Activated naive CD4-positive, alpha-beta T cell treated with anti-CD3 and anti-CD28 coated beads, Interleukin-2, amount 50 U/mL, for 24 hours (primary cell): Measurements from ENCODE around the gene RBAK.
"Not testable (repeated sequence)": the region's sequence is repeated elsewhere in the genome, so short reads cannot be mapped to it uniquely, and the experiment has no call there.

Experiments used
- H3K27ac Mint-ChIP-seq: one replicate; pipeline ENCODE4 v1.8.0; 2021; ENCODE audit warnings: mild to moderate bottlenecking, mixed read lengths
- H3K27me3 Mint-ChIP-seq: one replicate; pipeline ENCODE4 v1.8.0; 2021; ENCODE audit warnings: mixed read lengths
- H3K36me3 Mint-ChIP-seq: one replicate; pipeline ENCODE4 v1.8.0; 2021; ENCODE audit warnings: mixed read lengths
- H3K4me1 Mint-ChIP-seq: one replicate; pipeline ENCODE4 v1.8.0; 2021; ENCODE audit warnings: mixed read lengths
- H3K4me3 Mint-ChIP-seq: one replicate; pipeline ENCODE4 v1.8.0; 2021; ENCODE audit warnings: mild to moderate bottlenecking, mixed read lengths
- H3K9me3 Mint-ChIP-seq: one replicate; pipeline ENCODE4 v1.8.0; 2021; ENCODE audit warnings: mixed read lengths

The RBAK gene

GRCh38 chr7:5045558-5046396, at the start of gene RBAK:
Gene RBAK, plus strand, starts transcription at chr7:5045860. Its CDS starts 2,217 bp downstream, at chr7:5048077.
- peaks cover 22% of the 10 kb centered on the region for H3K36me3 Mint-ChIP-seq
- peak within 1 kb of the TSS; percentile 93 for H3K27ac Mint-ChIP-seq
- H3K9me3 Mint-ChIP-seq, result peaks cover 3% of the 10 kb centered on the region
- peak within 1 kb of the TSS; percentile 96 for H3K4me3 Mint-ChIP-seq
- H3K27me3 Mint-ChIP-seq, result no peaks in the 10 kb centered on the region
- peaks cover 39% of the 10 kb centered on the region for H3K4me1 Mint-ChIP-seq

DNA sequence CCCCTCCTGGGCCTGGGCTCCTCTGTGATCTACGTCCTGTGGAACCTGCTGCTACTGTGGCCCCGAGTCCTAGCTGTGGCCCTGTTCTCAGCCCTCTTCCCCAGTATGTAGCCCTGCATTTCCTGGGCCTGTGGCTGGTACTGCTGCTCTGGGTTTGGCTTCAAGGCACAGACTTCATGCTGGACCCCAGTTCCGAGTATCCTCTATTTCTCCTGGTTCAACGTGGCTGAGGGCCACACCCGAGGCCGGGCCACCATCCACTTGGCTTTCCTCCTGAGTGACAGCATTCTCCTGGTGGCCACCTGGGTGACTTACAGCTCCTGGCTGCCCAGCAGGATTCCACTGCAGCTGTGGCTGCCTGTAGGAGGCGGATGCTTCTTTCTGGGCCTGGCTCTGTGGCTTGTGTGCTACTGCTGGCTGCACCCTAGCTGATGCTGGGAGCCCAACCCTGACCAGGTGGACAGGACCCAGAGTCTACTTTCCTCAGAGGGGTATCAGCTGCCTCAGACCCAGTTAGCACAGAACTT, 48.9 kb upstream of the RBAK start:
- H3K36me3 Mint-ChIP-seq, result peaks cover 17% of the 10 kb centered on the region
- peaks cover 16% of the 10 kb centered on the region for H3K4me1 Mint-ChIP-seq
- H3K9me3 Mint-ChIP-seq, result no peaks in the 10 kb centered on the region
- no peak overlapping the region for H3K4me3 Mint-ChIP-seq
- H3K27ac Mint-ChIP-seq, result no peak overlapping the region
- no peaks in the 10 kb centered on the region for H3K27me3 Mint-ChIP-seq

- Mint-ChIP-seq H3K27me3 (no peaks in the 10 kb centered on the region), H3K36me3 (peaks cover 19% of the 10 kb centered on the region), H3K27ac (peak overlapping the region; percentile 15), H3K4me3 (no peak overlapping the region), H3K4me1 (peaks cover 16% of the 10 kb centered on the region), H3K9me3 (no peaks in the 10 kb centered on the region)
These were observed 47.4 kb upstream of the RBAK start for GRCh38 chr7:4998244-4998643.

DNA sequence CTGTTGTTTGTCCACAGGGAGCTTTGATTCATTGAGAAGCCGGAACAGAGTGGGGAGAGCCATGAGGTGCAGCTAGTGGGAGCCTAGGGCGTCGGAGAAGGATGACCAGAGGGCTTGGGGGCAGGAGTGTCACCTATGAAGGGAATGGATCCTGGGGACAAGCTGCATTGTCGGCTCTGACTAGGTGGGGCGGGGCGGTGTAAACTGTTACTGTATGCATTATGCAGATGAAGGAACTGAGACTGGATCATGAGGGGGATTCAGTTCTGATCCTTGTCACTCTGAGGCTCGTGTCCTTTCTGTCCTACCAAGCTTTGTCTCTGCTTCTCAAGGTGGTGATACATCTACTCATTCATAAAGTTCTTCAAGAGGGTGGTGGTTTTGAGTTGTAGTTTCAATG, 46.8 kb upstream of the RBAK start:
- Mint-ChIP-seq H3K36me3 (peaks cover 21% of the 10 kb centered on the region), H3K27ac (peak overlapping the region; percentile 38), H3K4me3 (no peak overlapping the region), H3K9me3 (no peaks in the 10 kb centered on the region), H3K27me3 (no peaks in the 10 kb centered on the region), H3K4me1 (peaks cover 16% of the 10 kb centered on the region)

- peaks cover 16% of the 10 kb centered on the region for H3K4me1 Mint-ChIP-seq
- peaks cover 24% of the 10 kb centered on the region for H3K36me3 Mint-ChIP-seq
- H3K9me3 Mint-ChIP-seq, result no peaks in the 10 kb centered on the region
- H3K27me3 Mint-ChIP-seq, result no peaks in the 10 kb centered on the region
- H3K27ac Mint-ChIP-seq, result peak overlapping the region; percentile 38
- H3K4me3 Mint-ChIP-seq, result no peak overlapping the region
These were observed 46.2 kb upstream of the RBAK start for GRCh38 chr7:4999369-4999950.

- H3K4me1 Mint-ChIP-seq, result peaks cover 16% of the 10 kb centered on the region
- H3K4me3 Mint-ChIP-seq, result no peak overlapping the region
- no peaks in the 10 kb centered on the region for H3K27me3 Mint-ChIP-seq
- peak overlapping the region; percentile 76 for H3K27ac Mint-ChIP-seq
- no peaks in the 10 kb centered on the region for H3K9me3 Mint-ChIP-seq
- peaks cover 28% of the 10 kb centered on the region for H3K36me3 Mint-ChIP-seq
These were observed 44.7 kb upstream of the RBAK start for GRCh38 chr7:5001003-5001402.

- H3K36me3 Mint-ChIP-seq, result peaks cover 28% of the 10 kb centered on the region
- no peaks in the 10 kb centered on the region for H3K9me3 Mint-ChIP-seq
- no peak overlapping the region for H3K4me3 Mint-ChIP-seq
- no peak overlapping the region for H3K27ac Mint-ChIP-seq
- H3K4me1 Mint-ChIP-seq, result peaks cover 16% of the 10 kb centered on the region
- H3K27me3 Mint-ChIP-seq, result no peaks in the 10 kb centered on the region
These were observed 43.7 kb upstream of the RBAK start for GRCh38 chr7:5001911-5002310.

DNA sequence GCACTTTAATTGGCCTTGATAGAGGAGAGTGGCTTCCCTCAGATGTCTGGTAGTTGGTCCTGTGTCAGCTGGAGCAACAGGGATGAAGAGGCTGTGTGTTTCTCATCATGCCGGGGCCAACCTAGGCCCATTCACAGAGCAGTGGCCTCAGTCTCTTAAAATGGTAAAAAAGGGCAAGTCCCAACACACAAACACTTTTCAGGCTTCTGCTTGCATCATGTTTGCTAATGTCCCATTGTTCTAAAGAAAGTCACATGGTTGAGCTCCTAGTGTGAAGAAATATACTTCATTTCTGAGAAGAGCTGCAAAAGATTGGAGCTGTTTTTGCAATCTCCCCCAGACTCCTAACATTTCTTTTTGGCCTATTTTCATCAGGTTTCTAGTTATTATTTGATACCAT, 40.6 kb upstream of the RBAK start:
- no peaks in the 10 kb centered on the region for H3K4me1 Mint-ChIP-seq
- peaks cover 34% of the 10 kb centered on the region for H3K36me3 Mint-ChIP-seq
- H3K27ac Mint-ChIP-seq, result no peak overlapping the region
- H3K9me3 Mint-ChIP-seq, result peaks cover 5% of the 10 kb centered on the region
- H3K27me3 Mint-ChIP-seq, result no peaks in the 10 kb centered on the region
- no peak overlapping the region for H3K4me3 Mint-ChIP-seq

- no peaks in the 10 kb centered on the region for H3K27me3 Mint-ChIP-seq
- H3K27ac Mint-ChIP-seq, result no peak overlapping the region
- H3K36me3 Mint-ChIP-seq, result peaks cover 31% of the 10 kb centered on the region
- peaks cover 7% of the 10 kb centered on the region for H3K9me3 Mint-ChIP-seq
- no peak overlapping the region for H3K4me3 Mint-ChIP-seq
- H3K4me1 Mint-ChIP-seq, result no peaks in the 10 kb centered on the region
These were observed 32.7 kb upstream of the RBAK start for GRCh38 chr7:5012985-5013384.

- not testable (repeated sequence) for H3K27me3 Mint-ChIP-seq, H3K4me3 Mint-ChIP-seq, H3K4me1 Mint-ChIP-seq, H3K9me3 Mint-ChIP-seq, H3K27ac Mint-ChIP-seq
- H3K36me3 Mint-ChIP-seq, result peaks cover 26% of the 10 kb centered on the region
These were observed 29.7 kb upstream of the RBAK start for GRCh38 chr7:5015936-5016335.

- not testable (repeated sequence) for H3K4me3 Mint-ChIP-seq, H3K4me1 Mint-ChIP-seq, H3K27me3 Mint-ChIP-seq, H3K27ac Mint-ChIP-seq, H3K9me3 Mint-ChIP-seq
- H3K36me3 Mint-ChIP-seq, result peaks cover 23% of the 10 kb centered on the region
These were observed 28.0 kb upstream of the RBAK start for GRCh38 chr7:5017626-5018025.

GRCh38 chr7:5020098-5020497, 25.6 kb upstream of the RBAK start:
- Mint-ChIP-seq H3K27me3 (no peaks in the 10 kb centered on the region), H3K4me3 (no peak overlapping the region), H3K27ac (no peak overlapping the region), H3K4me1 (no peaks in the 10 kb centered on the region), H3K9me3 (peaks cover 1% of the 10 kb centered on the region), H3K36me3 (peaks cover 27% of the 10 kb centered on the region)

DNA sequence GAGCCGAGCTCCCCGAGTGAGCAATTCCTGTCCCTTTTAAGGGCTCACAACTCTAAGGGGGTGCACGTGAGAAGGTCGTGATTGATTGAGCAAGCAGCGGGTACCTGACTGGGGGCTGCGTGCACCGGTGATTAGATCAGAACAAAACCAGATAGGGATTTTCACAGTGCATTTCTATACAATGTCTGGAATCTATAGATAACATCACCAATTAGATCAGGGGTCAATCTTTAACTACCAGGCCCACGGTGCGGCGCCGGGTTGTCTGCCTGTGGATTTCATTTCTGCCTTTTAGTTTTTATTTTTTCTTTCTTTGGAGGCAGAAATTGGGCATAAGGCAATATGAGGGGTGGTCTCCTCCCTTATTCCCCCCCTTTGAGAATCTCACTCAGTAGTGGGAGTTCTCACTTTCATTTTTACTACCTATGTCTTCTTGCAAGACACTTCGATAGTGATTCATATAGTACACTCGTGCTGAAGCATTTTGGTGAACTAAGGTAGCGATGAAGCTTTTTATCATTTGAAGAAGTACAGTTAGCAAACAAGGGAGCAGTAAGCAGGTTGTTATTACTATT, 24.6 kb upstream of the RBAK start:
- H3K36me3 Mint-ChIP-seq, result peaks cover 34% of the 10 kb centered on the region
- H3K27ac Mint-ChIP-seq, H3K4me1 Mint-ChIP-seq, H3K4me3 Mint-ChIP-seq, H3K27me3 Mint-ChIP-seq, H3K9me3 Mint-ChIP-seq: not testable (repeated sequence)

DNA sequence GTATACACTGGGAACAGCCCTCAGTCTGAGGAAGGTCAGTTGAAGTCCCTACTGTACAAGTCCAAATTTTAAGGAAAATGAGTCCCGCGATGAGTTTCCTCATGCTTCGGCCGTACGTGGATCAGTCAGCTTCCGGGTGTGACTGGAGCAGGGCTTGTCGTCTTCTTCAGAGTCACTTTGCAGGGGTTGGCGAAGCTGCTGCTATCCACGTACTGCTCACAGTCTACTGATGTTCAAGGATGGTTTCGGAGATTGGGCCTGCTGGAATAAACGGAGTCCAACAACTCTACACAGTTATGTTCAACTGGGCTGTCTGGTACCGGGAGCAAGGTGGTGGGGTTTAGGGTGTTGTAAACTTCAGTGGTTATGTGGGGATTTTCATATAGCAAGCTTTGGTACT, 22.0 kb upstream of the RBAK start:
- peaks cover 46% of the 10 kb centered on the region for H3K36me3 Mint-ChIP-seq
- not testable (repeated sequence) for H3K27ac Mint-ChIP-seq, H3K4me1 Mint-ChIP-seq, H3K27me3 Mint-ChIP-seq, H3K4me3 Mint-ChIP-seq
- peaks cover 17% of the 10 kb centered on the region for H3K9me3 Mint-ChIP-seq

- Mint-ChIP-seq H3K9me3 (peaks cover 17% of the 10 kb centered on the region), H3K36me3 (peaks cover 35% of the 10 kb centered on the region)
- H3K4me3 Mint-ChIP-seq, H3K27ac Mint-ChIP-seq, H3K27me3 Mint-ChIP-seq, H3K4me1 Mint-ChIP-seq: not testable (repeated sequence)
These were observed 17.8 kb upstream of the RBAK start for GRCh38 chr7:5027796-5028410.

- H3K4me3 Mint-ChIP-seq, H3K4me1 Mint-ChIP-seq, H3K27ac Mint-ChIP-seq, H3K27me3 Mint-ChIP-seq, H3K9me3 Mint-ChIP-seq, H3K36me3 Mint-ChIP-seq: not testable (repeated sequence)
These were observed 12.5 kb upstream of the RBAK start for GRCh38 chr7:5033186-5033585.
